ENCODE data around the gene WFDC6. TPM values are rescaled to one million over a fixed set of nuclear protein-coding genes. Genes with fewer than 3 reads are reported as not detected.

The WFDC6 gene
- total RNA-seq, 1 donor from 2014 or later = not detected

GRCh38 chr20:45484676-45485075, 54.6 kb downstream of the WFDC6 start:
- DNase-seq = no peak
- intact Hi-C loops (cut with DNase I) = no loop called here
- no peak for ATAC-seq (ENCODE audit: poor library complexity)

Other genes with a start within 250 kb of the WFDC6 start
- not detected for gene RBPJL, start 232.6 kb downstream of the WFDC6 start, total RNA-seq
- gene MATN4, start 231.2 kb downstream of the WFDC6 start, total RNA-seq = not detected
- 80.7 TPM for gene SDC4, start 191.1 kb downstream of the WFDC6 start, total RNA-seq
- gene SYS1, start 176.3 kb downstream of the WFDC6 start, total RNA-seq = 25.3 TPM
- 1.2 TPM for gene TP53TG5, start 161.2 kb downstream of the WFDC6 start, total RNA-seq
- gene DBNDD2, start 131.2 kb downstream of the WFDC6 start, total RNA-seq = 350 TPM
- gene PIGT, start 123.3 kb downstream of the WFDC6 start, total RNA-seq = 113 TPM
- gene WFDC2, start 69.7 kb downstream of the WFDC6 start, total RNA-seq = 1.0 TPM
- not detected for gene SPINT3, start 23.9 kb downstream of the WFDC6 start, total RNA-seq
- gene EPPIN, start 7.9 kb upstream of the WFDC6 start, total RNA-seq = not detected
- gene WFDC8, start 39.8 kb upstream of the WFDC6 start, total RNA-seq = not detected
- gene WFDC10A, start 90.3 kb upstream of the WFDC6 start, total RNA-seq = not detected
- not detected for gene WFDC9, start 91.8 kb upstream of the WFDC6 start, total RNA-seq
- gene WFDC11, start 130.8 kb upstream of the WFDC6 start, total RNA-seq = not detected
- not detected for gene WFDC13, start 162.6 kb upstream of the WFDC6 start, total RNA-seq
- not detected for gene WFDC10B, start 165.5 kb upstream of the WFDC6 start, total RNA-seq
- gene SPINT4, start 182.9 kb upstream of the WFDC6 start, total RNA-seq = not detected

Data from Right ventricle myocardium superior (tissue), 1 donor.